GOT3 (cell line): Measurements from ENCODE around the gene TMEM232.
"Not testable (repeated sequence)": the region's sequence is repeated elsewhere in the genome, so short reads cannot be mapped to it uniquely, and the experiment has no call there.

Source experiments
- DNase-seq: peaks from one replicate; lab custom pipeline; 2025; ENCODE audit warnings: mixed read lengths; lab: John Stamatoyannopoulos, UW

TMEM232 gene

DNA sequence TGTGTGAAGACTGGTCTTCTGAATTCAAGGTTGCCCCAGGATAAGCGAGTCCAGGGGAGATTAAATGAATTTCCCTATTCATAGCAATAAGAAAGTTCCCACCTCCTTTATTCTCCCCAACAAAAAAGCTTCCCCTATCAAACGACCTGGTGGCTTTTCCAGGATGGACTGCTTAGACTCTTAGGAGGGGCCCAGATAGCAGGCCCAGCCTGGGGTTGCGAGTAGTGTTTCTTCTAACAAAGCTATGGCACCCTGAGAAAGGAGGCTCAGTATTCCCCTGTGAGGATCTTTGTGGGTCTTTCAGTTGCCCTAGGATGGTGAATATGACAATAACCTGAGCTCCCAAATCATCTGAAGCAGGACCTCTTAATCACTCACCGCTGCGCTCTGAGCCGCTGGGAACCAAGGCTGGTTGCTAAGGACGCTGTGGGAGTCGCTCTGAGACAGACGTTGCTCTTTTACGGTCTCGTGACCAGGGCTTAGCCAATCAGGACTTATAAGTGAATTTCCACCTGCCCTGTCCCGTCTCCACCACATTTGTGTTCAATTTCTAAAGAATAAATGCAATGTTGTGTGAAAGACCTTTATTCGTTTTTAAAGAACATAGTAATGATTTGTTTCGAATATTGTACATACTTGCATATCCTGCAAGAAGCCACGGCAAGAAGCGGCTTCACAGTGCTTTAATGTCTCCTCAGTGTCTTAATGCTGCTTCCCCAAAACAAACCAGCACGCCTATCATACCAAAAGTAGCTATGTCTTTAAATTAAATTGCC is at the start of gene TMEM232:
Gene TMEM232 (minus strand): TSS at position 423 of the 776 bp plus-strand sequence. CDS start 59,319 bp downstream, outside the sequence.
- DNase-seq, result peak; percentile 30

- DNase-seq, result no peak
These were observed 43.8 kb upstream of the TMEM232 start for GRCh38 chr5:110770286-110770685.

DNA sequence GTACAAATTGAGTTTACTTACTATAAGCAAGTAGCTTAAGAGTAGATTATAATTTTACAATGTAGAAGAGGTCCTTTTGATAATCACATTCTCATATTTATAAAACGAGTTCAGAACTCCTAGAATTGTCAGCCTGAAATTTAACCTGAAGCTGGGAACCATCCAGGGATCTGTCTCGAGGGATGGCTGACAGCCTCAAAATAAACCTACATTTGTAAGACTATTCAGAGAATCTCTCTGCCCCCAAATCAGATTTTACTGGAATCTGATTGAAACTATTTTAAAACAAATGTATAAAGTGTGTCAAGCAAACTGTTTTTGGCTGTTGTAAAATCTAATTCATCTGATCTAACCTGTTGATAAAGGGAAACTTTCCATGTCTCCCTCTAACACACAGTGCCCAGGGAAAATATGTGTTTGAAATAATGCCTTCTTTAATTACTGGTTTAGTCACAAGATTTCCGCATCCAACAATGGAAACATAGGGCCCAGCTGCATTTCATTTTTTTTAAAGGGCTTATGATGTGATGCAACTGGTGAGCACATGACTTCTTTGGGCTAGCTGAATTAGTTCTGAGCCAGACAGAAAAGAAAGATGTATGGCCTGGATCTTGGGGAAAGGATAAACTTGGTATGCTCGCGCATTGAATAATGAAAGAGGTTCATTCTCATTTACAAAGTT is 42.7 kb upstream of the TMEM232 start:
- DNase-seq, result no peak

DNA sequence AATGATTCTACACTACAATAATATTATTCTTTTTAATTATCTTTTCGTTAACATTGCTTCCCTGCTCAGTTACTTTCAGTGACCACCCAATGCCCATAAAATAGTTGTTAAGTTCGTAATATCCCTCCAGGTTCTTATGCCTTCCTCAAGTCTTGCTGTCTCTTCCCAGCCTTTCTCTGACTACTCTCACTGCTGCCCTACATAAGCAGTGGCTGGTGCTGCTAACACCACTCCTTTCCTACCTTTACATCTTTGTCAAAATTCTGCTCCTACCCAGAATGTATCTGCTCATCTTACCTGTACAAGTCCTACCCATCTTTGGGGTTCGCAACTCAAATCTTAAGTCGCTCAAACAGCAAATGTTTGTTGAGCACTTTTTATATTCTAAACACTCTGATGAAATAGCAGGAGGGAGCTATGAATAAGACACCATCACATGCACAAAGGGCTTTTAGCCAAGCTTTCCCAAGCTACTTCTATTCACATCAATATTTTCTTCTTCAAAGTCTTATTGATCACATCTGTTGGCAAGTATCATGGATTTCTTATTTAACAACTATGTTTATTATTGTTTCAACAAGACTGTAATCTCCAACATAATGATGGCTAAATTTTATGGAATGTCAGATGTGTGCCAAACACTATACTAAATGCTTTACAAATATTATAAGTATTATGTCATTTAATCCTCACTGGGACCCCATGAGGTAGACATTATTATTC is 41.8 kb upstream of the TMEM232 start:
- DNase-seq, result no peak

DNA sequence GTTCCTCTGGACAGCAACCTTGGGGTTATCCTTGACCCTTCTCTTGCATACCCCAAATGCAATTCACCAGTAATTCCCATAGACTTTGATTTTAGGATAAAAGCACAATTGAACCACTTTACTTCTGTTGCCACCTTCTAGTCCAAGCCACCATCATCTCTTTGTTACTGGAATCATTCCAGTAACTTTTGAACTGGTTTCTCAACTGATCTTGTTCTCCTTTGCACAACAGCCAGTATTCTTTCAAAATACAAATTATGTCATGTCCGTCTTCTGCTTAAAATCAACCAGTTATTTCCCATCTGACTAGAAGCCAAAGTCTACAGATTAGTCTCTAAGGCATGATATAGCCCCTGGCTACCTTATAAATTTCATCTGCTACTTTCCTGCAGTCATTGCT is 33.7 kb upstream of the TMEM232 start:
- DNase-seq, result no peak

- no peak for DNase-seq
These were observed 30.8 kb upstream of the TMEM232 start for GRCh38 chr5:110757118-110757729.

- no peak for DNase-seq
These were observed 27.7 kb upstream of the TMEM232 start for GRCh38 chr5:110754181-110754580.

GRCh38 chr5:110753600-110753999 is 27.1 kb upstream of the TMEM232 start:
- DNase-seq, result no peak

DNA sequence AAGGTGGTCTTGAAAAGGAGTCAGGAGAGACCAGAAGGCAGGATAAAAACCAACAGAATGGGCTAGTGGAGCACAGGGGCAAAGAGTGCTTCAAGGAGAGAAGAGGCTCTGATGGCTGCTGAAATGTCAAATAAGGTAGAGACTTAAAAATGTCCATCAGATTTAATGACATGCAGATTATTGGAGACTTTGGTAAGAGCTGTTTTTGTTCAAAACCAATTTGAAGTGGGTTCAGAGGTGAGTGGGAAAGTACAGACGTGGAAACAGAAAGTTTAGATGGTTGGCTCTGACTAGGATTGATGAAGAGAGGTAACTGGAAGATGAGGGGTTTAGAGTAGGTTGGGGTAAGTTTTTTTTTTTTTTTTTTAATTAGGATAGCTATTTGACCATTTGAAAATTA is 26.5 kb upstream of the TMEM232 start:
- no peak for DNase-seq

DNA sequence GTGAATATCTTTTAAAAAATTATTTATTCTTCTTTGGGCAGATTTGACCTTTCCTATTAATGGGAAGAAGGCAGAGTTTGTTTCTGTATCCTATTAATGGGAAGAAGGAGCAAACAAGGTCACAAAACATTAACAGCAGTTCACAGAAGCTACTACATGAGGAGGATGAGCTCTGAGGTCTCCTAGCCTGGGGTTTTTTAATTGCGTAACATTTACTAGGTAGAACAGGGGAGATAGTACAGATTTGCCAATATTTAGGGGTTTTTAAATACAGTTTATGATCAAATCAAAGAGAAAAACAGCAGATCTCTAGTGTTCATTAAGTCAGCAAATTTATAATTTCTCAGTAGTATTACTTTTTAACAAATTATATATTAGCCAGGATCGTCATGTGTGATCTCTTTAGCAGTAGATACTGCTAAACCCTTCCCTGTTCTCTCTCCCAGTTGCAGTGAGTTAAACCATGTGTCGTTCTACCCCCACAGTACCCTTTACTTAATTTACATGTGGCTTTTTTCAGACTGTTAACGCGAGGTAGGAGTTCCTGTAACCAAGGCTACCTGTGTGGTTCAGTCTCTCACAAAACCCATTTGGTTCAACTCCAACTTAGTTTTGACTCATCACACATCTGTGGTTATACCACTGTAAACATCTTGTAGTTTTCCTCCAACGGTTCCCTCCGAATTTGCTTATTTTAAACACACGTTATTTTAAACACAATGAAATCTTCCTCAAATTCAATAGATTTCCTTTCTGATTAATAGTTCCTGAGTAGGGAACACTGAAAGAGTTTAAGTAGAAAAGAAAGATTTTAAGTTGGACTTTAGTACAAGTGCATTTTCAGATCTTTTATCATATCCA is 25.7 kb upstream of the TMEM232 start:
- no peak for DNase-seq

GRCh38 chr5:110738812-110739651 is 12.6 kb upstream of the TMEM232 start, which contains the start of gene SLC25A46:
TSS of gene SLC25A46 (plus strand) at chr5:110739007. CDS start at chr5:110739120, 113 bp downstream.
- DNase-seq, result peak; percentile 68

DNA sequence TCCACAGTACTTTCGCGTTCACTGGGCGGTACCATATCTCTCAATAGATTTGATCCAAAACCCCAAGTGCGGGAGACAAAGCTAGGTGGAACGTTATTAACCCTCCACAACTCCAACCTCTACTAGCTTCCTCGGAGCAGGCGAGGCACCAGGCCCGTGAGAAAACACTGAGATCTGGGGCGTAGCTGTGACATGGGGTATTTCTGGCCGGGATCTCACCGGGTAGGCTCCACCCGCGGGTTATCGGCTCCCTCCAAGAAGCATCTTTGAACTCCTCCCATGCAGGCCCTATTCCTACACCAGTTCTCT is 12.0 kb upstream of the TMEM232 start:
- DNase-seq, result no peak

- DNase-seq, result no peak
These were observed 10.3 kb upstream of the TMEM232 start for GRCh38 chr5:110736753-110737152.

- no peak for DNase-seq
These were observed 9.1 kb upstream of the TMEM232 start for GRCh38 chr5:110735556-110735955.

DNA sequence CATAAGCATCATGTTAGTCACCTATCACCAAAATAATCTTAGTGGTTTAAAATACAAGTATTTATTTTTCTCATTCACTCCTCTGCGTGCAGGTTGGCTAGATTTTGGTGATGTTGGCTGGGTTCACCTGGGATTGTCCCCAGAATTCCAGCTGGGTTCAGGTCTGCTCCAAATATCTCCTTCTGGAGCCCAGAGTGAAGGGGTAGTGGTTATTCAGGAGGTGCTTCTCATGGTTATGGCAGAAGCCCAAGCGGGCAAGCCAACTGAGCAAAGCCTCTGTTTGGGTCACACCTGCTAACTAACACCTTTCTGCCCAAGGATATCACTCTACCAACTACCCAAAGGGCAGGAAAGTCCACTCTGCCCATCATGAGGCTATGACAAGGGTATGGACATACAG is 7.6 kb upstream of the TMEM232 start:
- no peak for DNase-seq

GRCh38 chr5:110731499-110731898 is 5.0 kb upstream of the TMEM232 start:
- DNase-seq, result not testable (repeated sequence)

DNA sequence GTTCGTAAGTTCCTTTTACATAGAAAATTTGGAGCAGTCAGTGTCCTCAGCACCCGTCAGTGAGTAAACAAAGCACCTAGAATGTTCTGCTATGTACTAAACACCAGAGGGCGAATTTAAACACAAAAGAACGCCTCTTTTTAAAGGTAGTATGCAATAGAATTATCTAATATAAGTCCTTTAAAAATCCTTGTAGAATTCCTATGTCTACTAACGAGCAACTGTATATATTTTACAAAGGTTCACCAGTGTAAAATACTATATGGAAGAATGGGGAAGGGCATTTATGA is 499 bp upstream of the TMEM232 start:
- DNase-seq, result no peak

GRCh38 chr5:110718311-110718710 is 8.2 kb downstream of the TMEM232 start:
- DNase-seq, result no peak

DNA sequence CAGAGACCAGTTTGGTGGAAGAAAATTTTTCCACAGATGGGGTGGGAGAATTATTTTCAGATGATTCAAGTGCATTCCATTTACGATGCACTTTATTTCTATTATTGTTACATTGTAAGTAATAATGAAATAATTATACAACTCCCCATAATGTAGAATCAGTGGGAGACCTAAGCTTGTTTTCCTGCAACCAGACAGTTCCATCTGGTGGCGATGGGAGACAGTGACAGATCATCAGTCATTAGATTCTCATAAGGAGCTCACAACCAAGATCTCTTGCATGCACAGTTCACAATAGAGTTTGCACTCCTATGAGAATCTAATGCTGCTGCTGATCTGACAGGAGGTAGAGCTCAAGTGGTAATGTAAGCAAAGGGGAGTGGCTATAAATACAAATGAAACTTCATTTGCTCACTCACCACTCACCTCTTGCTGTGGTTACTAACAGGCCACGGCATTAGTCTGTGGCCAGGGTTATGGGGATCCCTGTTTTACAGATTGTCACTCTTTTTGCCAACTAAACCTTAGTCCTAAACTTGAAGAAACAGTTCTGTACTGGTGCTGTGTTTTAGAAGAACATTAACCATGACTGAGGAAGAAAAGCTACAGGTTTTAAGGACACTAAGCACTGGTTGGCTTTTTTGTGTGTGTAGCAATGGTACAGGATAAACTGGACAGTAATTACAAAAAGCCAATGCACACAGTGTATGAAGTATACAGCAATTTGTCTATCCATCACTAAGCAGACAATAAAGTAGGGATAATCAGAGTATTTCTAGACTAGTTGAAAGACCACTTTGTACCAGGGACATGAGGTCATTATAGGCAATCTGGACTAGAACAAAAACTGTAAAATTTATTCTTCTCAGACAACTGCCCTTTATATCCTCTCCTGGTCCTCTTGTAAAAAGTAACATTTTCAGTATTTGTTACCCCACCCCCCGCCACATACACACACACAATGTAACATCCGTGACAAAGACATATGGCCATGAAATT is 9.9 kb downstream of the TMEM232 start:
- DNase-seq, result no peak
